Measurements from ENCODE around the gene HIBADH. TPM values are rescaled to one million over a fixed set of nuclear protein-coding genes. Genes with fewer than 3 reads are reported as not detected.
"Not testable (repeated sequence)": the region's sequence is repeated elsewhere in the genome, so short reads cannot be mapped to it uniquely, and the experiment has no call there.

The HIBADH gene
- total RNA-seq, 2 experiments from 2014 or later: 19.2 to 24.0 TPM

- H3K9me2 ChIP-seq (ENCODE audit: insufficient read depth, low read length): no peaks in the 10 kb centered on the region
- no peak overlapping the region for H3K27ac ChIP-seq (ENCODE audit: low read depth, low read length, poor library complexity, severe bottlenecking)
- H3K36me3 ChIP-seq (ENCODE audit: insufficient read depth, low read length): no peaks in the 10 kb centered on the region
- no peaks in the 10 kb centered on the region for H3K79me2 ChIP-seq (ENCODE audit: insufficient read depth, low read depth, low read length)
- H3K4me2 ChIP-seq (ENCODE audit: low read length): no peak overlapping the region
- no peak for TF ChIP-seq EZH2phosphoT487 (IDR thresholded peaks at IDR 0.05; ENCODE audit: borderline replicate concordance, low read depth, low read length)
- TF ChIP-seq CTCF (conservative IDR thresholded peaks at IDR 0.05; ENCODE audit: low read length): no peak
- H4K20me1 ChIP-seq (ENCODE audit: insufficient read depth, low read length): no peaks in the 10 kb centered on the region
- no peak overlapping the region for H3K4me3 ChIP-seq (ENCODE audit: low read depth, low read length, poor library complexity, severe bottlenecking)
- H3K9me3 ChIP-seq (ENCODE audit: low read length): no peaks in the 10 kb centered on the region
- H2AFZ ChIP-seq (ENCODE audit: low read length): no peak overlapping the region
- ChIA-PET CTCF (ENCODE audit: unreplicated experiment) (no interaction called here), POLR2A (interaction anchor here (0.6 to 0.7 kb wide), 4 partner anchors 34 to 394 kb away, joined by 3 to 8 read pairs (median 6); no protein-coding TSS in a partner anchor)
- BruUV-seq (replicated peaks): no TSS peak
- no peak for DNase-seq (ENCODE audit: low spot score)
- no peaks in the 10 kb centered on the region for H3K4me1 ChIP-seq (ENCODE audit: insufficient read depth, low read length, poor library complexity, severe bottlenecking)
- intact Hi-C loops (cut with micrococcal nuclease; ENCODE audit: unreplicated experiment): no loop called here
Measured at GRCh38 chr7:27510541-27510940, 152.1 kb downstream of the HIBADH start.

GRCh38 chr7:27501879-27502278 is 160.8 kb downstream of the HIBADH start:
- BruUV-seq (replicated peaks); H3K79me2 ChIP-seq (ENCODE audit: insufficient read depth, low read depth, low read length); H3K9me2 ChIP-seq (ENCODE audit: insufficient read depth, low read length); H3K27ac ChIP-seq (ENCODE audit: low read depth, low read length, poor library complexity, severe bottlenecking); H3K36me3 ChIP-seq (ENCODE audit: insufficient read depth, low read length); H3K9me3 ChIP-seq (ENCODE audit: low read length); intact Hi-C loops (cut with micrococcal nuclease; ENCODE audit: unreplicated experiment); CTCF ChIA-PET (ENCODE audit: unreplicated experiment); H4K20me1 ChIP-seq (ENCODE audit: insufficient read depth, low read length); H3K4me3 ChIP-seq (ENCODE audit: low read depth, low read length, poor library complexity, severe bottlenecking); DNase-seq (ENCODE audit: low spot score); H3K4me2 ChIP-seq (ENCODE audit: low read length); H3K4me1 ChIP-seq (ENCODE audit: insufficient read depth, low read length, poor library complexity, severe bottlenecking); H2AFZ ChIP-seq (ENCODE audit: low read length): not testable (repeated sequence)
- POLR2A ChIA-PET: interaction anchor here (0.7 kb wide), 1 partner anchor 1218 kb away, joined by 4 read pairs; no protein-coding TSS in a partner anchor

DNA sequence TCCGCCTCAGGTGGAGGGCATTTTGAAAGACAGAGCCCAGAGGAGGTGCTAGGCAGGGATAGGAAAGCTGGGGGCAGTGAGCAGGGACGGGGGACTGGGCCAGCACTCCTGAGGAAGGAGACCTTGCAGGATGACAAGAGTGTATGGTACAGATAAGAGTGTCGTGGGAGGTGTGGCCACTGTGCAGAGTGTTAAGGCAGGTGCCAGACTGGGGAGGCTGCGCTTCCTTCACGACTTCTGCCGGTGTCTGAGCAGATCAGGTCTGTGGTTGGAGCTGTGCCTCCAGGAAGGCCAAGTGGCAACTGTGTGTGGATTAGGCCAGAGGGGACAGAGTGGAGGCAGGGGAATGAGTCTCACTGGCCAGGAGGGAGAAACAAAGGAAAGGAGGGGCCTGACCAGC is 161.7 kb downstream of the HIBADH start:
- ChIA-PET CTCF (ENCODE audit: unreplicated experiment) (no interaction called here), POLR2A (no interaction called here)
- DNase-seq (ENCODE audit: low spot score): no peak
- Histone ChIP-seq H4K20me1 (ENCODE audit: insufficient read depth, low read length) (no peaks in the 10 kb centered on the region), H3K4me3 (ENCODE audit: low read depth, low read length, poor library complexity, severe bottlenecking) (no peak overlapping the region), H3K9me2 (ENCODE audit: insufficient read depth, low read length) (no peaks in the 10 kb centered on the region), H3K4me2 (ENCODE audit: low read length) (no peak overlapping the region), H3K27ac (ENCODE audit: low read depth, low read length, poor library complexity, severe bottlenecking) (no peak overlapping the region), H3K79me2 (ENCODE audit: insufficient read depth, low read depth, low read length) (no peaks in the 10 kb centered on the region), H3K36me3 (ENCODE audit: insufficient read depth, low read length) (no peaks in the 10 kb centered on the region), H2AFZ (ENCODE audit: low read length) (no peak overlapping the region), H3K9me3 (ENCODE audit: low read length) (no peaks in the 10 kb centered on the region), H3K4me1 (ENCODE audit: insufficient read depth, low read length, poor library complexity, severe bottlenecking) (no peaks in the 10 kb centered on the region)
- no peak for TF ChIP-seq EZH2phosphoT487 (IDR thresholded peaks at IDR 0.05; ENCODE audit: borderline replicate concordance, low read depth, low read length)
- no peak for TF ChIP-seq CTCF (conservative IDR thresholded peaks at IDR 0.05; ENCODE audit: low read length)
- intact Hi-C loops (cut with micrococcal nuclease; ENCODE audit: unreplicated experiment): no loop called here
- no TSS peak for BruUV-seq (replicated peaks)
